Stimulated activated naive CD4-positive, alpha-beta T cell (primary cell): Measurements from ENCODE around the gene D2HGDH.
"Not testable (repeated sequence)": the region's sequence is repeated elsewhere in the genome, so short reads cannot be mapped to it uniquely, and the experiment has no call there.

ENCODE experiments used
- DNase-seq, 6 experiments: peaks; one replicate each; lab custom pipeline; 2025; lab: John Stamatoyannopoulos, UW

Gene D2HGDH

DNA sequence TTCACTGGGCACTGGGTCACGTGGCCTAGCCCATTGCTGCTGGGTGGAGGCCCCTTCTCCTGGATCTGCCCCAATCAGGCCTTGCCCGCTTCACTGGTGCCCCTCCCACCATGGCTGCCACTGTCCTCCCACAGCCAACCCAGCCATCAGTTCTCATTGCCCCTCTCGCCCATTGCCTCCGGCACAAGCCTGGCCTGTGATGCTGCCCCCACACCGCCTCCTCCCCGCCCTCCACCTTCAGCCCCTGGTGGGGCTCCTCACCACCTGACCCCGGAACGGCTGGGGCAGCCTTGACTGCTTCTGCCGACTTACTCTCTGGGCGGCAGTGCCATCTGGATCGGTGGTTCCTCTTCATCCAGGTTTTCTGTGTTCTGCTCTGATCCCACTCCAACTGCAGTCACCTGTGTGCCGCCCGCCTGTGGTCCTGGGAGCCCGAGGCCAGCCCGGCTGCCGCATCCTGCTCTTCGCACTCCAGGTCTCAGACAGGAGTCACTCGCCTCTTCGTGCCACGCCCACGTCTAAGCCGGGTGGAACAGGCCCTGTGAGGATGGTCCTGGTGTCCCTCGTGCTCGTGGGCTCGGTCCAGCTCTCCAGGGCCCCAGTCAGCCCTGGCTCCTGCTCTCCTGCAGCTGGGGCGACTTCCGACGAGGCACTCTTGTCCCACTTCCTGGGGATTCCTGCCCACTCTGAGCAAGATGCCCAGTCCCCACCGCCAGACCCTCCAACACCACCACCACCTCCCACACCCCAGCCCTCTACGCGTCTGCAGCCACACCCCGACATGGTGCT, 14.2 kb downstream of the D2HGDH start:
- DNase-seq = no peak

DNA sequence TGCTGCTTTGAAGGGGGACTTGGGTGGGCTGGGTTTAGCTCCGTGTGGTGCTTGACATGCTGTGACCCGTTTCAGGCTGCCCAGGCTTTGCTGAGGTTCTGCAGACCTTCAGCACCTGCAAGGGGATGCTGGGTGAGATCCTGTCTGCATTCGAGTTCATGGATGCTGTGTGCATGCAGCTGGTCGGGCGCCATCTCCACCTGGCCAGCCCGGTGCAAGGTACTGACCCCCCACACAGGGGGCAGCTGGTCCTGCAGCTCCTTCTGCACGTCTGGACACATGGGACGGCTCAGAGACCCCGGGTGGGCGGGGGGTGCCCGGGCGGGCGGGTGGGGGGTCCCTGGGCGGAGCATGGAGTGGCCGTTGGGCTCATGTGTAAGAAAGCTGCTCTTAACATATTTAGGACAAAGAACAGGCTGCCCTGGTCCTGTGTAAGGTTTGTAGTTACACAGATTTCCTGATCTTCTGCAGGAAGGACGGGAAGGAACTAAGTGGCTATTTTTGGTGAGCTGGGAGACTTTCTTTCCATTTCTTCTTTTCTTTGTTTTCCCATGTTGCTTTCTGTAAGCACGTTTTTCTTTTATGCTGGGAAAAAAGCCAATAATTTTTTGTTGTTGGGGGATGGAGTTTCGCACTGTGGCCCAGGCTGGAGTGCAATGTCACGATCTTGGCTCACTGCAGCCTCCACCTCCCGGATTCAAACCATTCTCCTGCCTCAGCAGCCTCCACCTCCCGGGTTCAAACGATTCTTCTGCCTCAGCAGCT, 15.8 kb downstream of the D2HGDH start:
- no peak for DNase-seq

DNA sequence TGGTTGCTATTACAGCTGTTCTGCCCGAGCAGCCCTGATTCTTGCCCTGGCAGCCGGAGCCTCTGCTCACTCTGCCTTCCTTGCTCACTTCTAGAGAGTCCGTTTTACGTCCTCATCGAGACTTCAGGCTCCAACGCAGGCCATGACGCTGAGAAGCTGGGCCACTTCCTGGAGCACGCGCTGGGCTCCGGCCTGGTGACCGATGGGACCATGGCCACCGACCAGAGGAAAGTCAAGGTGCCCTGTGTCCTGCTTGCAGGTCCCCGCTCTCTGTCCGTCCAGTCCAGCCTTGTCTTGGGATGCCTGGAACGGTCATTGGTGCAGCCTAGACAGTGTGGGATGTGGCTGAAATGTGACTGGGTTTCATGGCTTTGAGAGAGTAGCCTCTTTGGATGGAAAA, 16.7 kb downstream of the D2HGDH start:
- no peak for DNase-seq

DNA sequence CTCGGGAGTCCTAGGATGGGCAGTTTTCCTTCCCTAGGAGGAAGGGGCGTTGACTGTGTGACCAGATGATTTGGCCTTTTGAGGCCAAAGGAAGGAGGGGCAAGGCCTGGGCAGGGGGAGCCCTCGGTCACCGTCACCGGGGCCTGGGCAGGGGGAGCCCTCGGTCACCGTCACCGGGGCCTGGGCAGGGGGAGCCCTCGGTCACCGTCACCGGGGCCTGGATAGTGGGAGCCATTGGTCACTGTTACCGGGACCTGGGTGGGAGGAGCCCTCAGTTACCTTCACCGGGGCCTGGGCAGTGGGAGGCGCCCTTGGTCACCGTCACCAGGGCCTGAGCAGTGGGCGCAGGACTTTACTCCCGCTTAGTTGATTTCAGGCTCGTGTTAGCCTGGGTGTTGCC, 17.3 kb downstream of the D2HGDH start:
- DNase-seq = no peak

DNA sequence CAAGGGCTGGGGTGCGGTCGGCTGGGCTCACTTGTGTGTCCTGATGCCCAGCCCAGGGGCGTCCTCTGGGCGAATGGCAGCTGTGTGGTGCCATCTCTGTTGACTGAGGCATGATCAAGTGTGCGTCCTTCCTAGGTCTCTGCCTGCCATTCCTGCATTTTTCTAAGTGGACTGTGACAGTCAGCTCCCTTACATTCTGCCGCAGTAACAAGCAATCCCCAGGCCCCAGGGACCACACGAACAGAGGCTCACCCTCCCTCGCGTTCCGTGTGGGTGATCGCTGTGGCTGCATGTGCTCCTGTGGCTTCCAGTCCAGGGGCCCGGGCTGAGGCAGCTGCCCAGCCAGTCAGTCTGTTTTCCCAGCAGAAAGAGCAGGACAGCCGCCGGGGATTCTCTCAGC, 17.8 kb downstream of the D2HGDH start:
- no peak for DNase-seq

DNA sequence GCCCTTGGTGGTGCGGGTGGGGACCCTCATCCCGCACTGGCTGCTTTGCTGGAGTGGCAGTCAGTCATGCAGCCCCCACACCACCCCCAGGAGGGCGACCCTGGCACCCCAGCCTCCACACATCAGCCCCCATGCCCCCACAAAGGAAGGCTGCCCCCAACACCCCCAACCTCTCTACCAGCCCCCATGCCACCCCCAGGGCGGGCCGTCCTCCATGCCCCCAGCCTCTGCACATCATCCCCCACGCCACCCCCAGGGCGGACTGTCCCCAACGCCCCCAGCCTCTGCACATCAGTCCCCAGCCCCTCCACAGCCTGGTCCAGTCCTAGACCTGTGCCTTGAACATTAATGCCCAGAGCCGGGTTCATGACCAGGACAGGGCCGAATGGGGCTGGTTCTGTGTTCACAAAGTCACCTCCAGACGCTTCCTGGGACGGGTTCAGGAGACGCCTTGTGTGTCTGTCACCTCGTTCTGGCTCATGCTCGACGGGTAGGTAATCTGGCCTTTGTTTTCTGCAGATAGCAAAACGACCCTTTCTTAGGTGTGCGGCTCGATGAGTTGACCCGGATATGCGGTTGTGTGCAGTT, 18.4 kb downstream of the D2HGDH start:
- DNase-seq = no peak

DNA sequence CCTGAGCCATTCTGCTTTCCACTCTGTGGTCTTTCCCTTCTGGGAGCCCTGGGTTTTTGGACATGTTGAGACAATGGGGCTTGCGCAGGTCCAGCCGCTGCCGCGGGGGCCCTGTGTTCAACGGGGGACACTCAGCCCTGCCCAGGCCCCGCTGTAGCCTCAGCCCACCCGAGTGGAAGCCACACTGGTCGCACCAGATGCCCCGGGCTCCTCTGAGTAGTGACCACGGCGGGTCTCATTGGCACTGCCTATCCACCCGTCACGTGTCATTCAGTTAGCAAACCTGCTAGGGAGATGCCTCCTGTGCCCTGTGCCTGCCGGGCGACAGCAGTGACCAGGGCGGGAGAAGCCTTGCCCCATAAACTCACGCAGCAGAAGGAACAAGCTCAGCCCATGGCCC, 19.1 kb downstream of the D2HGDH start:
- DNase-seq = no peak

DNA sequence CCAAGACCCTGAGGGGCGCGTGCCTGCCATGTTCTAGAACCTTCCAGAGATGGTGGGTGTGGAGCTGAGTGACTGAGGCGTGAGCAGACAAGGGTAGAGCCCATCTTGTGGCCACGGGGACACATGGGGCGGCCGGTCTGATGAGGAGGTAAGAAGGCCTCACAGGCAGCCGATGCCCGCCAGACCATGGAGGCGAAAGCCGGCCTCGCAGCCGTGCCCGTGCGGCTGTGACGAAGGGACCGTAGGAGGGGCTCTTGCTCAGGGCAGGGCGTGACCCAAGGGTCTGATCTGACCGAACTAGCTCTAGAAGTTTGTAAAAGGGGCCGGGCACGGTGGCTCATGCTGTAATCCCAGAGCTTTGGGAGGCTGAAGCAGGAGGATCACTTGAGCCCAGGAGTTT, 19.6 kb downstream of the D2HGDH start:
- no peak for DNase-seq

DNA sequence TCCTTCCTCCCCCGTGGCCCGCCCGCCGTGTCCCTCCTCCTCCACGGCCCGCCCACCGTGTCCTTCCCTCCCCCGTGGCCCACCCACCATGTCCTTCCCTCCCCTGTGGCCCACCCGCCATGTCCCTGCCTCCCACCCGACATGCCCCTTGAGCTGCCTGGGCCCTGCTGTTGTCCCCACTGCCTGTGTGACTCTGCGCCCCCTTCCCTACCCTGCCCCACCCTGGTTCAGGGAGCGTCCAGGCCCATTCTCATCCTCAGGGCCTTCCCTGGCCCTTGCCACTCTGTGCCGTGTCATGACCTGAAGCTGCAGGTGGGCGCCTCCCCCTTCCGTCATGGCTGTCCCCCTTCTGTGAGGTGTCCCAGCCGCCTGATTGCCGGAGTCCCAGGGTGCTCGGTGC, 20.7 kb downstream of the D2HGDH start:
- no peak for DNase-seq

DNA sequence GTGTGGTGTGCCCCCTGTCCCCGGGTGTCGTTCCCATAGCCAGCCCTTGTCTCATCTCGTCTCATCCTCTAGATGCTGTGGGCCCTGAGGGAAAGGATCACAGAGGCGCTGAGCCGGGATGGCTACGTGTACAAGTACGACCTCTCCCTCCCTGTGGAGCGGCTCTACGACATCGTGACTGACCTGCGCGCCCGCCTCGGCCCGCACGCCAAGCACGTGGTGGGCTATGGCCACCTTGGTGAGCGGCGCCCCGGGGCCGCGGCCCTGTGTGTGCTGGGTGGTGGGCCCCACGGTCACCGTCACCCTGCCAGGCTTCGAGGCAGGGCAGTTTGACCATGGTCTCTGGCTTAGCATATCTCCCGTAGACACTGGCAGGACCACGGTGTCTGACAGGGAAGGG, 21.3 kb downstream of the D2HGDH start:
- no peak for DNase-seq

DNA sequence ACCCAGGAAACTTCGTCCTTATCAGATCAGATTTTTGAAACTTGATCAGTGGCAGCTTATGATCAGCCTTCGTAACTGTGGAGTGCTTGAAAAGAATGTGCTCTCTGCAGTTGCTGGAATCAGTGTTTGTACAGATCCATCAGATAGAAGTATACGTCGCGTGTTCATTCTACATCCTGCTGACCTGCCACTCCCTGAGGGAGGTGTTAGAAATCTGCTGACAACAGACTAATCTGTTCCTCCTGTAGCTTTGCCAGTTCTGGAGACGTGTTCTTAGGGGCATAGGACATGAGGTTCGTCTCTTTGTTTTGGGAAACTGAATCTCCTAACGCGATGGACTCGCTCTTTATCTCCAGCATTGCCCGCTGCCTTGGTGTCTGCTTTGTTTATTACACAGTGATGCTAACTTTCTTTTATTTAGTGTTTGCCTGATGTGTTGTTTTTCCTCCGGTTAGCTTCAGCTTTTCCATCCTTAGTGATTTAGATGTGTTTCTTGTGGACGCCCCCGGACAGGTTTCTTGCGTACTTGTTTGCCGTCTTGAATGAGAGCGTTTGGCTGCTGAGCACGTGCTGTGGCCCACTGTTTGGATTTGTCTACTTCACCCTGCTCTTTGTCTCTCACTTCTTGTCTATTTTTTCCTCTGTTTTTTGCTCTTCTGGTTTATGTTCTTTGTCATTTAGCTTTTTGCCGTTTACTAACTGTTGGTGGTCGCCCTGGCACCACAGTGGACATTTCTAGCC, 24.8 kb downstream of the D2HGDH start:
- no peak for DNase-seq

DNA sequence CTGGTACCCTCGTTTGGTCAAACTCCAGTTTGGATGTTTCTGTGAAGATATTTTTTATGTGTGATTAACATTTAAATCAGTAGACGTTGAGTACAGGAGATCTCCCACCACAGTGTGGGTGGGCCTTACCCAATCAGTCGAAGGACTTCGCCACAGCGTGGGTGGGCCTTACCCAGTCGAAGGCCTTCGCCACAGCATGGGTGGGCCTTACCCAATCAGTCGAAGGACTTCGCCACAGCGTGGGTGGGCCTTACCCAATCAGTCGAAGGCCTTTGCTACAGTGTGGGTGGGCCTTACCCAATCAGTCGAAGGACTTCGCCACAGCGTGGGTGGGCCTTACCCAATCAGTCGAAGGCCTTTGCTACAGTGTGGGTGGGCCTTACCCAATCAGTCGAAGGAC, 25.5 kb downstream of the D2HGDH start:
- not testable (repeated sequence) for DNase-seq

DNA sequence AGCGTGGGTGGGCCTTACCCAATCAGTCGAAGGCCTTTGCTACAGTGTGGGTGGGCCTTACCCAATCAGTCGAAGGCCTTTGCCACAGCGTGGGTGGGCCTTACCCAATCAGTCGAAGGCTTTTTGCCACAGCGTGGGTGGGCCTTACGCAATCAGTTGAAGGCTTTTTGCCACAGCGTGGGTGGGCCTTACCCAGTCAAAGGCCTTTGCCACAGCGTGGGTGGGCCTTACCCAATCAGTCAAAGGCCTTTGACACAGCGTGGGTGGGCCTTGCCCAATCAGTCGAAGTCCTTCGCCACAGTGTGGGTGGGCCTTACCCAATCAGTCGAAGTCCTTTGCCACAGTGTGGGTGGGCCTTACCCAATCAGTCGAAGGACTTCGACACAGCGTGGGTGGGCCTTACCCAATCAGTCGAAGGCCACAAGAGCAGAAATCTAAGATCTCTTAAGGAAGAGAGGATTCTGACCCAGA, 25.9 kb downstream of the D2HGDH start:
- peak in 2 of 6 experiments; percentile 6 to 20 for DNase-seq

DNA sequence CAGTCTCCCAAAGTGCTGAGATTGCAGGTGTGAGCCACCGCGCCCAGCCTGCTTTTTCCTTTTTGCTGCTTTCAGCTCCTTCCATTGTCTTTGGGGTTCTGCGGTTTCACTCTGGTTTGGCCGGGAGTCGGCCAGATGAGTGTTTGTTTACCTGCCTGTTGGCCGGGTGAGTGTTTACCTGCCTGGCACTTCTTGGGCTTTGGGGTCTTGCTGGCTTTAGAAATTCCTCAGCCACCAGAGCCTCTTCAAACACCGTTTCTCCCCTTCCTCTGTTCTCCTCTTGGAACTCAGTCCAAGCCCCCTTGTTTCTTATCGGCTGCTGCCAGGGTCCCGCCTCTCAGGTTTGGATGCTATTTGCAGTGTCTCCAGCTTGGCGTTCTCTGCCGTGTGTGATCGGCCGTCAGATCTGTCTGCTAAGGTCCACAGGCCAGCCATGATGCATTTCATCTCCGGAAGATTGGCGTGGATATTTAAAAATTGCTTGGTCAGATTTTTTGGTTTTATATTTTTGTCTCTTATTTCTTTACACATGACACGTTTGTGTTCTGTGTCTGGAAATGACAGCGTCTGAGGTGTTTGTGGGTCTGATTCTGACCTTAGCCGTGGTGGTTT, 28.0 kb downstream of the D2HGDH start:
- DNase-seq = no peak

DNA sequence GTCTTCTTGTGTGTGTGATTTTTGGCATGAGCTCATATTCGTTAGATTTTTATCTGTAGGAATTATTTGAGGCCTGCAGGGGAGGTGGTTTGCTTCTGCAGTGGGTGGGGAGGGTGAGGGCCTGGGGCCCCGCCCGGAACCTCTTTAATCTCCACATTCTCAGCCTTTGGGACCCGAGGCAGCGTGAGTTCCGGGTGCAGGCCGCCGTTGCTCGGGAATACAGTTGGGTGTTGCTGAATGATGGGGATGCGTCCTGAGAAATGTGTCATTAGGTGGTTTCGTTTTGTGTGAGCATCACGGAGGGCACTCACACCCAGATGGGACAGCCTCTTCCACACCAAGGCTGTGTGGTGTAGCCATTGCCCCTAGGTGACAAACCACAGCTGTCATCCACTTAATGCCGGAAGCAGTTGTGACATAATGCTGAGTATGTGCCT, 28.5 kb downstream of the D2HGDH start:
- DNase-seq = no peak

DNA sequence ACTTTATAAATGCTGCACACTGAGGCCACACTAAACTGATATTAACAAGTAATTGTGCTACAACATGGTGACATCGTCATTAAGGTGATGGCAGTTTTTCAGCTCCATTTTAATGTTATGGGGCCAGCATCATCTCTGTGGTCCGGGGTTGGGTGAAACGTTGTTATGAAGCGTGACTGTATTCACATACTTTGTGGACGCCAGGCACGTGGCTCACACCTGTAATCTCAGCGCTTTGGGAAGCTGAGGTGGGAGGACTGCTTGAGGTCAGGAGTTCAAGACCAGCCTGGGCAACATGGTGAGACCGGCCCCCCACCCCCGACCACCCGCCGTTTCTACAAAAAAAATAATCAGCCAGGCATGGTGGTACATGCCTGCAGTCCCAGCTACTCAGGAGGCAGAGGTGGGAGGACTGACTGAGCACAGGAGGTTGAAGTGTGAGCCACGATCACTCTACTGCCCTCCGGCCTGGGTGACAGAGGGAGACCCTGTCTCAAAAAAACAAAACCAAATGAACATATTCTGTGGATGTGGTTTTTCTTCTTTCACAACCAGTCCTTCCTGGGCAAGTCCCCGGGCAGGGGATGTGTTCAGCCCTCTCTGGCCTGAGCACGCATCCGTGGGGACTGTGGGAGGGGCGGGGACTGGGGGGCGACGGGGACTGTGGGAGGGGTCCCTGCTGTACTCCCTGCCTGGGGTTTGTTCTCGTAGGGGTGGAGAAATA, 29.3 kb downstream of the D2HGDH start:
- DNase-seq = no peak

DNA sequence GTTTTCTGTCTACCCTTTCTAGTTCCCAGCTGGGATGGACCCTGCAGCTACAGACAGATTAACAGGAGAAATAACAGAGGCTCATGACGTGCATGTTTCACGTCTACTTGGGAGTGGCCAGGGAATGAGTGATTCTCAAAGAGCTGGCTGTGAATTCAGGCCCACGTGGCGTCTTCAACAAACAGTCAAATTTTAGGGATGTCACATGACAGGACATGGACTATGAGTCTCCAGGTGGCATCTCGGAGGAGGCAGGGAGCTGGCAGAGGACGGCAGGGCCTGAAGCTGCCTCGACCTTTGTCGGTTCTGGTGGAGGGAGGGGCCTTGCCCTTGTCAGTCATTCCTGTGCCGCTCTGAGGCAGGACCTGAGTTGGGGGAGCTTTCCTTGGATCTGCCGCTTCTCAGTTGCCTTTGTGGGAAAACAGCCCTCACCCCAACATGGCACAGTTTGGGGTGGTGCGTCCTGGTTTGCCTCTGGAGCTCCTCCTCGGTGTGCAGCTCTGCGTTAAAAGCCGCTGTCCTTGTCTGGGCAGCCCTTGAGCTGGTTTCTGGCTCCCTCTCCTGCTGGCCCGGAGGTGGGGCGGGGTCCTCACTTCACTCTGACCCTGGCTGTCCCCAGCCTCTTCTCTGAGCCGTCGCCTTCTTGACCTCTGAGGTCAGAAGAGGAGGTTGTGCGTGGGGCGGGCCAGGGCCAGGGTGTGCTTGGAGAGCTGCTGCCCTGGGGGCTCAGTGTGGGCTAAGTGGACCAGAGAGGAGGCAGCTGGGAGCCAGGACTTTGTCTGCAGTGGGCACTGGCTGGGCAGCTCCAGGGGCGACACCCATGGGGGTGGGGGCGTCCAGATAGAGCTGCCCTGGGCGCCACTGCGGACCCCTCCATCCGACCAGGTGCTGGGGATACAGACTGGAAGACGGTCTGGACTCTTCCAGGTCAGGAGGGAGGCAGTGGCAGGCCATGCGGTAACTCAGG, 30.1 kb downstream of the D2HGDH start:
- no peak for DNase-seq

DNA sequence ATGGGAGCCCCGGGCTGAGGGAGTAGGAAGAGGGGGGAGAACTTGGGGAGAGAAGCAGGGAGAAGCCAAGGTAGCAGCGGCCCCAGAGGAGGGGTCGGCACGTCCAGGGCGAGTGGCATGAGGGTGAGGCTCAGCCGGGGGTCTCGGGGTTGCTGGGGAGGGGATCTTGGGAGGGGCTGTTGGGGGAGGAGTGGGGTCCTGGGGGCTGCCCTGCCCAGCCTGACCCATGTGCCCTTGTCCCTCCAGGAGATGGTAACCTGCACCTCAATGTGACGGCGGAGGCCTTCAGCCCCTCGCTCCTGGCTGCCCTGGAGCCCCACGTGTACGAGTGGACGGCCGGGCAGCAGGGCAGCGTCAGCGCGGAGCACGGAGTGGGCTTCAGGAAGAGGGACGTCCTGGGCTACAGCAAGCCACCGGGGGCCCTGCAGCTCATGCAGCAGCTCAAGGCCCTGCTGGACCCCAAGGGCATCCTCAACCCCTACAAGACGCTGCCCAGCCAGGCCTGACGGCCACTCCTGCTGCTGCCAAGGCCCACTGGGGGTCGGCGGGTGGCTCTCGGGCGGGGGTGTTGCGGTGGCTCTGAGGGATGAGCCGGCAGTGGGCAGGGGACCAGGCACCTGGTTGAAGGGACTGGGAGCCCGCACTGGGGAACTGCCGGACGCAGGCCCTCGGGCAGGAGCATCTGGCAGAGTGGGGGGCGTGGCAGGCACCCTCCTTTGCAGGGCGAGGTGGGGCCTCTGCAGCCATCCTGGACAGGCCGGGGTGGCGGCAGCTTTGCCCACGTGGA, 33.2 kb downstream of the D2HGDH start:
- DNase-seq = no peak

DNA sequence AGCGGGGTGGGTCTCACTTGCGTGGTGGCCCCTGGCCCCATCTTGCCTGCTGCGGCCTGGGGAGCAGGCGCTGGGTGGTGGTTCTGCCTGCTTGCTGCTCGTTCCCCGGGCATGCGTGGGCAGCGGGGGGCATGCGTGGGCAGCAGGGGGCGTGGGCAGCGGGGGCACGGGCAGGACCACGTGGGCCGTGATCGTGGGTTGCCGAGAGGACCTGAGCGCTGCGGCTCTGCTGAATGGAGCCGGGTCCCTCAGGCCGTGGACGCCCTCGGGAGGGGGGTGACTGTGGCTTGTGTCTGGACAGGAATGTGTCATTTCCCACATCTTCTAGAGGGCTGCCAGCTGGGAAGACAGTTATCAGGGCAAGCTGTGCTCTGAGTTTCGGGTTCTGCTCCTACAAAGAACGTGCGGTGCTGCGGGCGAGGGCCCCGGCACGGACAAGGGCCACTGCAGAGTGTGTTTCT, 33.9 kb downstream of the D2HGDH start:
- DNase-seq = no peak
